GM12892 (cell line): ENCODE results near the gene ADCY9.
"Not testable (repeated sequence)": the region's sequence is repeated elsewhere in the genome, so short reads cannot be mapped to it uniquely, and the experiment has no call there.

Experiments
- POLR2A ChIP-seq: IDR thresholded peaks from 2 replicates; pipeline ENCODE4 v1.6.1; 2011; ENCODE audit warnings: low read depth, low read length, control low read depth
- POLR2AphosphoS5 ChIP-seq: IDR thresholded peaks from 2 replicates; pipeline ENCODE4 v1.6.1; 2011; ENCODE audit warnings: low read depth, low read length, control low read depth

DNA sequence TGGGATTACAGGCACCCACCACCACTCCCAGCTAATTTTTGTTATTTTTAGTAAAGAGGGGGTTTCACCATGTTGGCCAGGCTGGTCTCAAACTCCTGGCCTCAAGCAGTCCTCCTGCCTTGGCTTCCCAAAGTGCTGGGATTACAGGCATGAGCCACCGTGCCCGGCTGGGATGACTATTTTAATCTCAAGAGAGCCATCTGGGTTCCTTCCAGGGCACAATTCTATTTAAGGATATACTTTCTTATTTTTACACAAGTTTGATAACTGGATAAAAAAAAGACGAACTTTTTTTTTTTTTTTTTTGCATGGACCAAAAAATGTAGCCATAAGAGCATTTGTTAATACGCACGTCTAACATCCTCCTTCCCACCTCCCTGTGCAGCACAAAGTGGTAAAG, 164.9 kb downstream of the ADCY9 start:
- TF ChIP-seq POLR2A, POLR2AphosphoS5: not testable (repeated sequence)
